Parietal lobe (tissue), 1 donor: ENCODE measurements around the gene YBX2. TPM values are rescaled to one million over a fixed set of nuclear protein-coding genes. Genes with fewer than 3 reads are reported as not detected.

Experiments used
- total RNA-seq: library from RNA; depleted of rRNA; stranded (reverse); fragments of >200 nt; gene quantifications from one replicate; pipeline ENCODE4 v1.2.3, GENCODE V29; 2014

YBX2 gene
- 2.5 TPM for total RNA-seq

DNA sequence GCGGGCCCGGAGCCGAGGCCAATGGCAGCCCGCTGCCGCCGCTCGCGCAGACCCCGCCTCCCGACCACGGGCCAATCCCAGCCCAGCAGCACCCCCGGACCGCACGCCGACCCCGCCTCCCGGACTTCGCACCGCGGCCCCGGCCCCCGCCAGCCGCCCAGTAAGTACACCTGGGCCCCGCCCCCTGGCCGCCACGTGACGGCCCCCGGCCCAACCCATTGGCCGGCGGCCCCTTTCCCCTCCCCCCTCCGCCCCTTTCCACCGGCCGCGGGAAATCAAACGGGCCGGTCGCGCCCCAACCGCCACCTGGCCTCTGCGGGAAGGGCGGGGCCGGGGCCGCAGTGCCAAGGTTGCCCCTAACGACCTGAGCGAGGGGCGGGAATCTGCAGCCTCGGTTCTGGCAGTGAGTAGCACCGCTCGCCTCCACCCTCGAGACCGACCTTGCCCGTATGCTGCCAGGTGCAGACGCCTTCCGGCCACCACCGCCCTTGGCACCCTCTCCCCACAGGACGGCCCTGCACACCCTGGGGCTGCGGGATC lies at the start of gene YBX2:
TSS of gene YBX2 (minus strand) at position 26 of the 540 bp plus-strand sequence. CDS start 139 bp downstream, outside the sequence.

DNA sequence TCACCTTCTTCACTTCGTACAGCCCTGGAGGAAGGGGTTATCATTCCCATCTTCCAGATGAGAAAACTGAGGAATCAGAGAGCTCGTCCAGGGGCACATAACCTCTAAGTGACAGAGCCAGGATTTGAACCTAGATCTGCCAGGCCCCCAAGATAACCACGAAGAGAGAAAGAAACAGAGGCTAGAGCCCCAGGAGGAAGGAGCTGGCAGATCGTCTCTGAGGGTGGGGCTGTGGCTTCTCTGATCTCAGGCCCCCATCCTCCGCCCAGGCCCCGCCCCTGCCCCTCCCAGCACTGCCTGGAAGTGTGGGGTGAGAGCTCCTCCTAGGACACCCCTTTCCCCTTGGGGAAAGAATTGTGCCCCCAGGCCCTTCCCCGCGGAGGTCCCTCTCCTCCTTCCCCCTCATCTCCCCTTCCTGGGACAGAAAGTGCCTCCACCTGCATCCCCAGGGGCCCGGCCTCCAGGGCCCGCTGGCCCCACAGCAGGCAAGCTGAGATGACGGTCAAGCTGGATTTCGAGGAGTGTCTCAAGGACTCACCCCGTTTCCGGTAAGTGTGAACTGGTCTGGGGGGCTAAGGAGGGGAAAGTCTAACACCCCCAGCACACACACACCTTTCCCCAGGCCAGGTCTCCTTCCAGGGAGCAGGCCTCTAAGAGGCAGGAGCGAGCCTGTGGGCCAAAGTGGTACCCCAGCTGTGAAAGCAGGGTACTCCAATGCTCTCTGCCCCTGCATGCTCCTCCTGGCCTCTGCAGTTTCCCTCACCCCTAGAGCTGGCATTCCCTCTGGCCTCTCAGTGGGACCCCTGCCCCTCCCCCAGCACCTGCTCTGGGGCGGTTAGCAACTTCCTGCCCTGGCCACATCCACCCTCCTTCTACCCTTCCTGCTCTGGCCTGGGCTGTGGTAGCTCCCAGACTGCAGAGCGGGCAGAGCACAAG lies 42.1 kb upstream of the YBX2 start, which contains the start of gene ACAP1:
TSS of gene ACAP1 (plus strand) at position 290 of the 936 bp plus-strand sequence. CDS start at position 496, 206 bp downstream.

GRCh38 chr17:7328840-7329373 lies 34.5 kb upstream of the YBX2 start, which contains the start of gene NEURL4:
TSS of gene NEURL4 (minus strand) at chr17:7329335. CDS start at chr17:7329312, 23 bp downstream.

DNA sequence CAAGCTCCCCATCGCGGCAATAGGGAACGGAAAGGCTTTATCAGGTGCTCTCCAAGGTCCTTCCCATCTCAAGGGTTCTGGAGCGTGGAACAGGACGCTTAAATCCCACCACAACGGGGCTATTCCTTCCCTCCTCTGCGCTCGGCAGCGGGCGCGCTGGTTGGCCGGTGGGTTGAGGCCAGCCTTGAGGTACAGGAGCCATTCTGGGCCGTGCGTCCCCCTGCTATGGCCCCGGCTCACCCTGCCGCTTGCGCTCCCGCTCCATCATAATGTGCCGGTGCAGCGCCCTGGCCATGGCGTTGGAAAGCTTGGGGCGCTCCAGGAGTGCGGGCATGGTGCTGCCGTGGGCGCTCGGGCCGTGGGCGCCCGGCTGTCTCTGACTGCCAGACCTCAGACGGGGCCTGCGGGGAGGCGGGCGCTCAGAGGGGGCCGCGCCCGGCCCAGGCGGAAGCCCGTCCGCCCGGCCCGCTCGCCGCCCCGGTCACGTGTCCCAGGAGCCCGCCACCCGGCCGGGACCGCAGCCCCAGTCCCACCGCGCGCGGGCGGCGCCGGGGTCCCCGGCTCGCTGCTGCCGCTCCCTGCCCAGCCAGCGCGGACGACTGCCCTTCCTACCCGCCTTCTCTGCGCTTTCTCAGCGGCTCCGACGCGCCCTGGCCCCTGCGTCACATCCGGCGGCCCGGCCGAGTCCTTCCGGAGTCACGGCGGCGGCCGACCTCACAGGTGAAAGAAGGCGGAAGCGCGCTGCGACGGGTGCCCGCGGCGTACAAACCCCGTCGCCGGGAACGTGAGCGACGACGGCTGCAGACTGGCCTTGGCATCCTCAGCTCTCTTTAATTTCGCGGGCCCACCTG lies 20.5 kb upstream of the YBX2 start, which contains the start of gene GPS2:
TSS of gene GPS2 (minus strand) at position 642 of the 851 bp plus-strand sequence. CDS start at position 334, 308 bp downstream.

GRCh38 chr17:7306911-7307685 lies 12.7 kb upstream of the YBX2 start, which contains the start of gene EIF5A:
TSS of gene EIF5A (plus strand) at chr17:7307628. CDS start at chr17:7309636, 2,008 bp downstream.

DNA sequence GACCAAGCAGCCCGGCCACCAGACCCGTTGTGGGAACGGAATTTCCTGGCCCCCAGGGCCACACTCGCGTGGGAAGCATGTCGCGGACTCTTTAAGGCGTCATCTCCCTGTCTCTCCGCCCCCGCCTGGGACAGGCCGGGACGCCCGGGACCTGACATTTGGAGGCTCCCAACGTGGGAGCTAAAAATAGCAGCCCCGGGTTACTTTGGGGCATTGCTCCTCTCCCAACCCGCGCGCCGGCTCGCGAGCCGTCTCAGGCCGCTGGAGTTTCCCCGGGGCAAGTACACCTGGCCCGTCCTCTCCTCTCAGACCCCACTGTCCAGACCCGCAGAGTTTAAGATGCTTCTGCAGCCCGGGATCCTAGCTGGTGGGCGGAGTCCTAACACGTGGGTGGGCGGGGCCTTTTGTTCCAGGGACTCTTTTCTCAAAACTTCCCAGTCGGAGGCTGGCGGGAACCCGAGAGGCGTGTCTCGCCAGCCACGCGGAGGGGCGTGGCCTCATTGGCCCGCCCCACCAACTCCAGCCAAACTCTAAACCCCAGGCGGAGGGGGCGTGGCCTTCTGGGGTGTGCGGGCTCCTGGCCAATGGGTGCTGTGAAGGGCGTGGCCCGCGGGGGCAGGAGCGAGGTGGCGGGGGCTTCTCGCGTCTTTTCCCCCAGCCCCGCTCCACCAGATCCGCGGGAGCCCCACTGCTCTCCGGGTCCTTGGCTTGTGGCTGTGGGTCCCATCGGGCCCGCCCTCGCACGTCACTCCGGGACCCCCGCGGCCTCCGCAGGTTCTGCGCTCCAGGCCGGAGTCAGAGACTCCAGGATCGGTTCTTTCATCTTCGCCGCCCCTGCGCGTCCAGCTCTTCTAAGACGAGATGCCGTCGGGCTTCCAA lies 13.1 kb downstream of the YBX2 start, which contains the start of gene SLC2A4:
TSS of gene SLC2A4 (plus strand) at position 645 of the 879 bp plus-strand sequence. CDS start at position 862, 217 bp downstream.

GRCh38 chr17:7262192-7262934 lies 32.1 kb downstream of the YBX2 start, which contains the start of gene CLDN7:
TSS of gene CLDN7 (minus strand) at chr17:7262478. CDS start at chr17:7262043, 435 bp downstream.

GRCh38 chr17:7252176-7253043 lies 42.0 kb downstream of the YBX2 start, which contains the start of gene ELP5:
TSS of gene ELP5 (plus strand) at chr17:7252215. CDS start at chr17:7252551, 336 bp downstream.

DNA sequence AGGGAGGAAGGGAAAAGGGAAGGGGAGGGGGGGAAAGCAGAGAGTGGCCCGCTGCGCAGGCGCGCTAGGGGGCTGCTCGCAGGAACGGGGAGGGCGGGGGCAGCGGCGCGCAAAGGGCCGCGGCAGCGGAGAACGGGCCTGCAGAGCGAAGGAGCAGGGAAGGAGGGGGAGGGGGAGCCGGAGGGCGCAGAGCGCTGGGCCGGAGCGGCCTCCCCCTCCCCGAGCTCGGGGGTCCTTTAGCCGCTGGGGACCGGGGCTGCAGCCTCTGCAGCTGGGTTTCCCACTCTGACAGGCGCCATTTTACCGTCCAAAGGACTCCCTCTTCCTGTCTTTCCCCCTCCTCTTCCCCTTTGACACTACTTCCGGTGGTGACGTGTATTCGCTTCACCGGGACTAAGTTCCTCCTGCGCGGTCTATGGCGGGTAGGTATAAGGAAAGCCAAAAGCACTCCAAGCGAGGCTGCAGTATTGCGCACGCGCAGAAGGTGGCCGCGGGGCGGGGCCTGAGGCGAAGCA lies 42.7 kb downstream of the YBX2 start, which contains the start of gene CTDNEP1:
TSS of gene CTDNEP1 (minus strand) at position 74 of the 515 bp plus-strand sequence. CDS start 438 bp downstream, outside the sequence.

GRCh38 chr17:7241783-7242716 lies 52.4 kb downstream of the YBX2 start, which contains the start of gene GABARAP:
TSS of gene GABARAP (minus strand) at chr17:7242449. CDS start at chr17:7242330, 119 bp downstream.

GRCh38 chr17:7239091-7240027 lies 55.1 kb downstream of the YBX2 start, which contains the start of gene PHF23:
TSS of gene PHF23 (minus strand) at chr17:7239457. CDS start at chr17:7239279, 178 bp downstream.

